Measurements from ENCODE around the gene CTCF. TPM values are rescaled to one million over a fixed set of nuclear protein-coding genes. Genes with fewer than 3 reads are reported as not detected.

Gene CTCF
- total RNA-seq, 1 donor from 2014 or later = 61.4 TPM

- TF ChIP-seq CTCF (IDR thresholded peaks at IDR 0.05; ENCODE audit: unreplicated experiment) = no peak
- Mint-ChIP-seq H3K27me3 (ENCODE audit: low read depth) (no peaks in the 10 kb centered on the region), H3K4me3 (peak overlapping the region; percentile 67), H3K36me3 (peaks cover 15% of the 10 kb centered on the region), H3K9me3 (no peaks in the 10 kb centered on the region), H3K27ac (no peak overlapping the region), H3K4me1 (peaks cover 25% of the 10 kb centered on the region)
- peak in 1 of 2 experiments; percentile 54 for DNase-seq (ENCODE audit: low spot score in 2 of 2, unreplicated experiment in 2 of 2)
These were observed 24.4 kb upstream of the CTCF start for GRCh38 chr16:67537636-67538591.

- Mint-ChIP-seq H3K4me1 (peaks cover 22% of the 10 kb centered on the region), H3K36me3 (peaks cover 12% of the 10 kb centered on the region), H3K4me3 (peak overlapping the region; percentile 67), H3K27ac (no peak overlapping the region), H3K27me3 (ENCODE audit: low read depth) (no peaks in the 10 kb centered on the region), H3K9me3 (no peaks in the 10 kb centered on the region)
- TF ChIP-seq CTCF (IDR thresholded peaks at IDR 0.05; ENCODE audit: unreplicated experiment) = no peak
- no peak for DNase-seq (ENCODE audit: low spot score in 2 of 2, unreplicated experiment in 2 of 2)
These were observed 23.6 kb upstream of the CTCF start for GRCh38 chr16:67538666-67539101.

GRCh38 chr16:67539271-67539670 lies 23.1 kb upstream of the CTCF start:
- no peak for DNase-seq (ENCODE audit: low spot score in 2 of 2, unreplicated experiment in 2 of 2)
- TF ChIP-seq CTCF (IDR thresholded peaks at IDR 0.05; ENCODE audit: unreplicated experiment) = no peak
- Mint-ChIP-seq H3K4me3 (peak overlapping the region; percentile 67), H3K36me3 (peaks cover 12% of the 10 kb centered on the region), H3K9me3 (no peaks in the 10 kb centered on the region), H3K4me1 (peaks cover 22% of the 10 kb centered on the region), H3K27me3 (ENCODE audit: low read depth) (no peaks in the 10 kb centered on the region), H3K27ac (no peak overlapping the region)

- Mint-ChIP-seq H3K27me3 (ENCODE audit: low read depth) (no peaks in the 10 kb centered on the region), H3K27ac (no peak overlapping the region), H3K36me3 (peaks cover 12% of the 10 kb centered on the region), H3K4me3 (peak overlapping the region; percentile 67), H3K9me3 (no peaks in the 10 kb centered on the region), H3K4me1 (peaks cover 22% of the 10 kb centered on the region)
- no peak for DNase-seq (ENCODE audit: low spot score in 2 of 2, unreplicated experiment in 2 of 2)
- TF ChIP-seq CTCF (IDR thresholded peaks at IDR 0.05; ENCODE audit: unreplicated experiment) = no peak
These were observed 22.4 kb upstream of the CTCF start for GRCh38 chr16:67539691-67540635.

- no peak overlapping the region for H3K4me3 Mint-ChIP-seq
- peaks cover 22% of the 10 kb centered on the region for H3K4me1 Mint-ChIP-seq
- TF ChIP-seq CTCF (IDR thresholded peaks at IDR 0.05; ENCODE audit: unreplicated experiment) = no peak
- H3K27me3 Mint-ChIP-seq (ENCODE audit: low read depth) = no peaks in the 10 kb centered on the region
- H3K27ac Mint-ChIP-seq = no peak overlapping the region
- peaks cover 12% of the 10 kb centered on the region for H3K36me3 Mint-ChIP-seq
- DNase-seq (ENCODE audit: low spot score in 2 of 2, unreplicated experiment in 2 of 2) = no peak
- H3K9me3 Mint-ChIP-seq = no peaks in the 10 kb centered on the region
These were observed 21.6 kb upstream of the CTCF start for GRCh38 chr16:67540756-67541155.
